WTC11 (cell line): ENCODE results near the gene ASTN2. TPM values are rescaled to one million over a fixed set of nuclear protein-coding genes. Genes with fewer than 3 reads are reported as not detected.

Experiments
- ATAC-seq: fragments of 200-7000 bp; cut with Tn5 transposase; 2 replicates; pipeline ENCODE4 v1.10.0; 2021; ENCODE audit warnings: mild to moderate bottlenecking, moderate library complexity
- CTCF ChIA-PET: fragments of 300-600 bp; sonication (Branson Sonifier 250); formaldehyde crosslinking; loops from one replicate; lab custom pipeline; 2021; ENCODE audit warnings: antibody characterized with exemption; lab: Charles Lee
- POLR2A ChIA-PET: fragments of 350-600 bp; sonication (Branson Sonifier 250); formaldehyde crosslinking; loops from one replicate; lab custom pipeline; 2021; ENCODE audit warnings: antibody characterized with exemption; lab: Charles Lee
- DNase-seq: peaks from one replicate; pipeline ENCODE4 v3.0.0; 2021; ENCODE audit warnings: low spot score
- H3K27ac Mint-ChIP-seq: 2 replicates; pipeline ENCODE4 v1.8.0; 2021; ENCODE audit warnings: mixed read lengths
- H3K27me3 Mint-ChIP-seq: 2 replicates; pipeline ENCODE4 v1.8.0; 2021; ENCODE audit warnings: low read depth, mild to moderate bottlenecking, moderate library complexity, mixed read lengths
- H3K36me3 Mint-ChIP-seq: 2 replicates; pipeline ENCODE4 v1.8.0; 2021; ENCODE audit warnings: mixed read lengths
- H3K4me1 Mint-ChIP-seq: 2 replicates; pipeline ENCODE4 v1.8.0; 2022; ENCODE audit warnings: mixed read lengths
- H3K4me3 Mint-ChIP-seq: 2 replicates; pipeline ENCODE4 v1.8.0; 2021; ENCODE audit warnings: mild to moderate bottlenecking, moderate library complexity, mixed read lengths
- H3K9me3 Mint-ChIP-seq: 2 replicates; pipeline ENCODE4 v1.8.0; 2021; ENCODE audit warnings: mixed read lengths
- ATF6 ChIP-seq: sonication (generic); formaldehyde crosslinking; IDR thresholded peaks from 2 replicates; pipeline ENCODE4 v1.8.1; 2023; ENCODE audit warnings: mild to moderate bottlenecking, missing genetic modification reagents
- E2F1 ChIP-seq: sonication (generic); formaldehyde crosslinking; IDR thresholded peaks from 2 replicates; pipeline ENCODE4 v1.8.0; 2022; ENCODE audit warnings: mild to moderate bottlenecking, missing genetic modification reagents
- ELF4 ChIP-seq: sonication (generic); formaldehyde crosslinking; IDR thresholded peaks from 2 replicates; pipeline ENCODE4 v1.8.1; 2022; ENCODE audit warnings: low read depth, mild to moderate bottlenecking, moderate library complexity, missing genetic modification reagents
- ERG ChIP-seq: fragments of 250-450 bp; sonication (Bioruptor Pico); IDR thresholded peaks from 2 replicates; pipeline ENCODE4 v1.8.0; 2021; ENCODE audit warnings: mild to moderate bottlenecking
- FOXJ3 ChIP-seq: sonication (generic); formaldehyde crosslinking; IDR thresholded peaks from 2 replicates; pipeline ENCODE4 v1.9.0; 2021; ENCODE audit warnings: missing genetic modification reagents, mild to moderate bottlenecking, borderline replicate concordance
- FOXK1 ChIP-seq: sonication (generic); formaldehyde crosslinking; IDR thresholded peaks from 2 replicates; pipeline ENCODE4 v1.8.0; 2022; ENCODE audit warnings: mild to moderate bottlenecking, moderate library complexity, missing genetic modification reagents
- IRF2 ChIP-seq: sonication (generic); formaldehyde crosslinking; IDR thresholded peaks from 2 replicates; pipeline ENCODE4 v1.8.0; 2022; ENCODE audit warnings: low read depth, missing genetic modification reagents, borderline replicate concordance
- RORB ChIP-seq: fragments of 250-450 bp; sonication (Bioruptor Pico); IDR thresholded peaks from 2 replicates; pipeline ENCODE4 v1.9.0; 2021; ENCODE audit warnings: mild to moderate bottlenecking
- SP1 ChIP-seq: sonication (generic); formaldehyde crosslinking; conservative IDR thresholded peaks from 2 replicates; pipeline ENCODE4 v1.8.1; 2022; ENCODE audit warnings: missing genetic modification reagents
- TP53 ChIP-seq: sonication (generic); formaldehyde crosslinking; IDR thresholded peaks from 2 replicates; pipeline ENCODE4 v1.8.1; 2023; ENCODE audit warnings: mild to moderate bottlenecking, missing genetic modification reagents
- ZBTB43 ChIP-seq: sonication (generic); formaldehyde crosslinking; IDR thresholded peaks from 2 replicates; pipeline ENCODE4 v1.8.1; 2023; ENCODE audit warnings: mild to moderate bottlenecking, missing genetic modification reagents
- ZNF232 ChIP-seq: sonication (generic); formaldehyde crosslinking; IDR thresholded peaks from 2 replicates; pipeline ENCODE4 v1.8.0; 2022; ENCODE audit warnings: mild to moderate bottlenecking, missing genetic modification reagents
- ZNF317 ChIP-seq: sonication (generic); formaldehyde crosslinking; IDR thresholded peaks from 2 replicates; pipeline ENCODE4 v1.8.1; 2023; ENCODE audit warnings: low read depth, mild to moderate bottlenecking, moderate library complexity, missing genetic modification reagents, borderline replicate concordance
- ZNF423 ChIP-seq: fragments of 250-450 bp; sonication (Bioruptor Pico); IDR thresholded peaks from 2 replicates; pipeline ENCODE4 v2.1.2; 2022; ENCODE audit warnings: mild to moderate bottlenecking, moderate library complexity
- ZNF671 ChIP-seq: fragments of 250-450 bp; sonication (Bioruptor Pico); IDR thresholded peaks from 2 replicates; pipeline ENCODE4 v1.8.0; 2021; ENCODE audit warnings: mild to moderate bottlenecking
- total RNA-seq: library from RNA; stranded (reverse); gene quantifications from 3 replicates; pipeline ENCODE4 v1.2.3, GENCODE V29; 2021
- TF ChIP-seq, protein P1 (sequence below): sonication (generic); formaldehyde crosslinking; IDR thresholded peaks from 2 replicates; pipeline ENCODE4 v1.8.0; 2023; ENCODE audit warnings: mild to moderate bottlenecking, missing genetic modification reagents
- TF ChIP-seq, protein P2 (sequence below): sonication (generic); formaldehyde crosslinking; IDR thresholded peaks from 2 replicates; pipeline ENCODE4 v1.8.0; 2022; ENCODE audit warnings: missing genetic modification reagents
- TF ChIP-seq, protein P3 (sequence below): sonication (generic); formaldehyde crosslinking; IDR thresholded peaks from 2 replicates; pipeline ENCODE4 v1.8.0; 2022; ENCODE audit warnings: mild to moderate bottlenecking, missing genetic modification reagents
- TF ChIP-seq, protein P4 (sequence below): sonication (generic); formaldehyde crosslinking; conservative IDR thresholded peaks from 2 replicates; pipeline ENCODE4 v1.8.1; 2022; ENCODE audit warnings: mild to moderate bottlenecking, missing genetic modification reagents
- TF ChIP-seq, protein P5 (sequence below): sonication (generic); formaldehyde crosslinking; IDR thresholded peaks from 2 replicates; pipeline ENCODE4 v1.8.1; 2022; ENCODE audit warnings: mild to moderate bottlenecking, moderate library complexity, missing genetic modification reagents
- TF ChIP-seq, protein P6 (sequence below): sonication (generic); formaldehyde crosslinking; IDR thresholded peaks from 2 replicates; pipeline ENCODE4 v1.8.0; 2022; ENCODE audit warnings: mild to moderate bottlenecking, missing genetic modification reagents

The ASTN2 gene
- total RNA-seq, 1 experiment from 2014 or later, result 16.2 TPM

GRCh38 chr9:116452634-116453033 lies 962.2 kb downstream of the ASTN2 start (continued):
- TF ChIP-seq, protein P1, sequence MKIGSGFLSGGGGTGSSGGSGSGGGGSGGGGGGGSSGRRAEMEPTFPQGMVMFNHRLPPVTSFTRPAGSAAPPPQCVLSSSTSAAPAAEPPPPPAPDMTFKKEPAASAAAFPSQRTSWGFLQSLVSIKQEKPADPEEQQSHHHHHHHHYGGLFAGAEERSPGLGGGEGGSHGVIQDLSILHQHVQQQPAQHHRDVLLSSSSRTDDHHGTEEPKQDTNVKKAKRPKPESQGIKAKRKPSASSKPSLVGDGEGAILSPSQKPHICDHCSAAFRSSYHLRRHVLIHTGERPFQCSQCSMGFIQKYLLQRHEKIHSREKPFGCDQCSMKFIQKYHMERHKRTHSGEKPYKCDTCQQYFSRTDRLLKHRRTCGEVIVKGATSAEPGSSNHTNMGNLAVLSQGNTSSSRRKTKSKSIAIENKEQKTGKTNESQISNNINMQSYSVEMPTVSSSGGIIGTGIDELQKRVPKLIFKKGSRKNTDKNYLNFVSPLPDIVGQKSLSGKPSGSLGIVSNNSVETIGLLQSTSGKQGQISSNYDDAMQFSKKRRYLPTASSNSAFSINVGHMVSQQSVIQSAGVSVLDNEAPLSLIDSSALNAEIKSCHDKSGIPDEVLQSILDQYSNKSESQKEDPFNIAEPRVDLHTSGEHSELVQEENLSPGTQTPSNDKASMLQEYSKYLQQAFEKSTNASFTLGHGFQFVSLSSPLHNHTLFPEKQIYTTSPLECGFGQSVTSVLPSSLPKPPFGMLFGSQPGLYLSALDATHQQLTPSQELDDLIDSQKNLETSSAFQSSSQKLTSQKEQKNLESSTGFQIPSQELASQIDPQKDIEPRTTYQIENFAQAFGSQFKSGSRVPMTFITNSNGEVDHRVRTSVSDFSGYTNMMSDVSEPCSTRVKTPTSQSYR (CRISPR knock-in tag), result no peak
- TF ChIP-seq RORB (no peak), ZNF423 (no peak), ZBTB43 (CRISPR knock-in tag) (no peak), IRF2 (CRISPR knock-in tag) (no peak), FOXJ3 (CRISPR knock-in tag) (no peak)
- TF ChIP-seq, protein P2, sequence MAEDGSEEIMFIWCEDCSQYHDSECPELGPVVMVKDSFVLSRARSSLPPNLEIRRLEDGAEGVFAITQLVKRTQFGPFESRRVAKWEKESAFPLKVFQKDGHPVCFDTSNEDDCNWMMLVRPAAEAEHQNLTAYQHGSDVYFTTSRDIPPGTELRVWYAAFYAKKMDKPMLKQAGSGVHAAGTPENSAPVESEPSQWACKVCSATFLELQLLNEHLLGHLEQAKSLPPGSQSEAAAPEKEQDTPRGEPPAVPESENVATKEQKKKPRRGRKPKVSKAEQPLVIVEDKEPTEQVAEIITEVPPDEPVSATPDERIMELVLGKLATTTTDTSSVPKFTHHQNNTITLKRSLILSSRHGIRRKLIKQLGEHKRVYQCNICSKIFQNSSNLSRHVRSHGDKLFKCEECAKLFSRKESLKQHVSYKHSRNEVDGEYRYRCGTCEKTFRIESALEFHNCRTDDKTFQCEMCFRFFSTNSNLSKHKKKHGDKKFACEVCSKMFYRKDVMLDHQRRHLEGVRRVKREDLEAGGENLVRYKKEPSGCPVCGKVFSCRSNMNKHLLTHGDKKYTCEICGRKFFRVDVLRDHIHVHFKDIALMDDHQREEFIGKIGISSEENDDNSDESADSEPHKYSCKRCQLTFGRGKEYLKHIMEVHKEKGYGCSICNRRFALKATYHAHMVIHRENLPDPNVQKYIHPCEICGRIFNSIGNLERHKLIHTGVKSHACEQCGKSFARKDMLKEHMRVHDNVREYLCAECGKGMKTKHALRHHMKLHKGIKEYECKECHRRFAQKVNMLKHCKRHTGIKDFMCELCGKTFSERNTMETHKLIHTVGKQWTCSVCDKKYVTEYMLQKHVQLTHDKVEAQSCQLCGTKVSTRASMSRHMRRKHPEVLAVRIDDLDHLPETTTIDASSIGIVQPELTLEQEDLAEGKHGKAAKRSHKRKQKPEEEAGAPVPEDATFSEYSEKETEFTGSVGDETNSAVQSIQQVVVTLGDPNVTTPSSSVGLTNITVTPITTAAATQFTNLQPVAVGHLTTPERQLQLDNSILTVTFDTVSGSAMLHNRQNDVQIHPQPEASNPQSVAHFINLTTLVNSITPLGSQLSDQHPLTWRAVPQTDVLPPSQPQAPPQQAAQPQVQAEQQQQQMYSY (CRISPR knock-in tag), result no peak
- TF ChIP-seq, protein P3, sequence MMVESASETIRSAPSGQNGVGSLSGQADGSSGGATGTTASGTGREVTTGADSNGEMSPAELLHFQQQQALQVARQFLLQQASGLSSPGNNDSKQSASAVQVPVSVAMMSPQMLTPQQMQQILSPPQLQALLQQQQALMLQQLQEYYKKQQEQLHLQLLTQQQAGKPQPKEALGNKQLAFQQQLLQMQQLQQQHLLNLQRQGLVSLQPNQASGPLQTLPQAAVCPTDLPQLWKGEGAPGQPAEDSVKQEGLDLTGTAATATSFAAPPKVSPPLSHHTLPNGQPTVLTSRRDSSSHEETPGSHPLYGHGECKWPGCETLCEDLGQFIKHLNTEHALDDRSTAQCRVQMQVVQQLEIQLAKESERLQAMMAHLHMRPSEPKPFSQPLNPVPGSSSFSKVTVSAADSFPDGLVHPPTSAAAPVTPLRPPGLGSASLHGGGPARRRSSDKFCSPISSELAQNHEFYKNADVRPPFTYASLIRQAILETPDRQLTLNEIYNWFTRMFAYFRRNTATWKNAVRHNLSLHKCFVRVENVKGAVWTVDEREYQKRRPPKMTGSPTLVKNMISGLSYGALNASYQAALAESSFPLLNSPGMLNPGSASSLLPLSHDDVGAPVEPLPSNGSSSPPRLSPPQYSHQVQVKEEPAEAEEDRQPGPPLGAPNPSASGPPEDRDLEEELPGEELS, result no peak
- TF ChIP-seq, protein P4, sequence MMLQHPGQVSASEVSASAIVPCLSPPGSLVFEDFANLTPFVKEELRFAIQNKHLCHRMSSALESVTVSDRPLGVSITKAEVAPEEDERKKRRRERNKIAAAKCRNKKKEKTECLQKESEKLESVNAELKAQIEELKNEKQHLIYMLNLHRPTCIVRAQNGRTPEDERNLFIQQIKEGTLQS (CRISPR knock-in tag), result no peak

GRCh38 chr9:116452227-116452626 lies 962.6 kb downstream of the ASTN2 start:
- no peak for DNase-seq
- peaks cover 17% of the 10 kb centered on the region for H3K36me3 Mint-ChIP-seq
- H3K4me1 Mint-ChIP-seq, result peaks cover 10% of the 10 kb centered on the region
- ATAC-seq, result no peak
- H3K27ac Mint-ChIP-seq, result no peak overlapping the region
- H3K9me3 Mint-ChIP-seq, result peaks cover 25% of the 10 kb centered on the region
- no peak overlapping the region for H3K4me3 Mint-ChIP-seq
- no peaks in the 10 kb centered on the region; the same call in 1 of the 2 replicates for H3K27me3 Mint-ChIP-seq
- CTCF ChIA-PET, result no interaction called here
- POLR2A ChIA-PET, result no interaction called here
- no peak for TF ChIP-seq SP1 (CRISPR knock-in tag)
- no peak for TF ChIP-seq ZNF232 (CRISPR knock-in tag)
- TF ChIP-seq, protein P5, sequence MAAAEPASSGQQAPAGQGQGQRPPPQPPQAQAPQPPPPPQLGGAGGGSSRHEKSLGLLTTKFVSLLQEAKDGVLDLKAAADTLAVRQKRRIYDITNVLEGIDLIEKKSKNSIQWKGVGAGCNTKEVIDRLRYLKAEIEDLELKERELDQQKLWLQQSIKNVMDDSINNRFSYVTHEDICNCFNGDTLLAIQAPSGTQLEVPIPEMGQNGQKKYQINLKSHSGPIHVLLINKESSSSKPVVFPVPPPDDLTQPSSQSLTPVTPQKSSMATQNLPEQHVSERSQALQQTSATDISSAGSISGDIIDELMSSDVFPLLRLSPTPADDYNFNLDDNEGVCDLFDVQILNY, result no peak
- TF ChIP-seq ERG (CRISPR knock-in tag), result no peak
- no peak for TF ChIP-seq ZNF317 (CRISPR knock-in tag)
- TF ChIP-seq RORB, result no peak
- TF ChIP-seq ZNF671 (CRISPR knock-in tag), result no peak
- TF ChIP-seq, protein P6, sequence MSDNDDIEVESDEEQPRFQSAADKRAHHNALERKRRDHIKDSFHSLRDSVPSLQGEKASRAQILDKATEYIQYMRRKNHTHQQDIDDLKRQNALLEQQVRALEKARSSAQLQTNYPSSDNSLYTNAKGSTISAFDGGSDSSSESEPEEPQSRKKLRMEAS, result no peak
- no peak for TF ChIP-seq ATF6 (CRISPR knock-in tag)
- TF ChIP-seq TP53 (CRISPR knock-in tag), result no peak
- no peak for TF ChIP-seq ELF4
- no peak for TF ChIP-seq E2F1
- TF ChIP-seq FOXK1 (CRISPR knock-in tag), result no peak
